Esophagus squamous epithelium (tissue), 4 donors: Measurements from ENCODE around the gene STAC3.

Experiments
- POLR2A ChIP-seq, 4 donors: fragments of 450-650 bp; IDR thresholded peaks; one replicate each; pipeline ENCODE4 v1.6.1; 2017; ENCODE audit warnings: antibody characterized with exemption in 4 of 4, mild to moderate bottlenecking in 4 of 4, moderate library complexity in 3 of 4
- TF ChIP-seq, protein P1 (sequence below), 6 experiments: fragments of 450-650 bp in 4 of 6; fragments of 200-600 bp in 2 of 6; sonication (generic) in 2 of 6; IDR thresholded peaks; one replicate each; pipeline ENCODE4 v1.5.1; 2016 to 2019; ENCODE audit warnings: antibody characterized with exemption in 6 of 6, mild to moderate bottlenecking in 4 of 6, moderate library complexity in 4 of 6

- TF ChIP-seq POLR2A (IDR thresholded peaks at IDR 0.05): no peak
- TF ChIP-seq, protein P1, sequence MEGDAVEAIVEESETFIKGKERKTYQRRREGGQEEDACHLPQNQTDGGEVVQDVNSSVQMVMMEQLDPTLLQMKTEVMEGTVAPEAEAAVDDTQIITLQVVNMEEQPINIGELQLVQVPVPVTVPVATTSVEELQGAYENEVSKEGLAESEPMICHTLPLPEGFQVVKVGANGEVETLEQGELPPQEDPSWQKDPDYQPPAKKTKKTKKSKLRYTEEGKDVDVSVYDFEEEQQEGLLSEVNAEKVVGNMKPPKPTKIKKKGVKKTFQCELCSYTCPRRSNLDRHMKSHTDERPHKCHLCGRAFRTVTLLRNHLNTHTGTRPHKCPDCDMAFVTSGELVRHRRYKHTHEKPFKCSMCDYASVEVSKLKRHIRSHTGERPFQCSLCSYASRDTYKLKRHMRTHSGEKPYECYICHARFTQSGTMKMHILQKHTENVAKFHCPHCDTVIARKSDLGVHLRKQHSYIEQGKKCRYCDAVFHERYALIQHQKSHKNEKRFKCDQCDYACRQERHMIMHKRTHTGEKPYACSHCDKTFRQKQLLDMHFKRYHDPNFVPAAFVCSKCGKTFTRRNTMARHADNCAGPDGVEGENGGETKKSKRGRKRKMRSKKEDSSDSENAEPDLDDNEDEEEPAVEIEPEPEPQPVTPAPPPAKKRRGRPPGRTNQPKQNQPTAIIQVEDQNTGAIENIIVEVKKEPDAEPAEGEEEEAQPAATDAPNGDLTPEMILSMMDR (IDR thresholded peaks at IDR 0.05): no peak
Measured at GRCh38 chr12:57244312-57244696, 6.7 kb downstream of the STAC3 start.
